ENCODE results near the gene CLEC3B. TPM values are rescaled to one million over a fixed set of nuclear protein-coding genes. Genes with fewer than 3 reads are reported as not detected.

The CLEC3B gene
- total and polyA plus RNA-seq, 12 donors = 34.8 to 355 (median 59.4) TPM

- intact Hi-C loops (cut with DNase I) = no loop called here
- Histone ChIP-seq H3K27ac (no peak overlapping the region), H3K36me3 (peaks cover 0 to 4% (median 0%) of the 10 kb centered on the region in 9 donors), H3K4me3 (no peak overlapping the region), H3K9me3 (peaks cover 0 to 6% (median 0%) of the 10 kb centered on the region in 11 donors), H3K27me3 (no peaks in the 10 kb centered on the region), H3K4me1 (peaks cover 0 to 7% (median 0%) of the 10 kb centered on the region in 9 donors)
- DNase-seq (no peak), ATAC-seq (no peak)
- WGBS, 2 donors = 85 to 87% methylated on average over 6 of the region's 6 CpGs
- no peak for TF ChIP-seq CTCF (IDR thresholded peaks at IDR 0.05)
Measured at GRCh38 chr3:45083023-45083422, 56.9 kb downstream of the CLEC3B start.

- no peak for ATAC-seq
- intact Hi-C loops (cut with DNase I) = no loop called here
- peaks cover 0 to 7% (median 0%) of the 10 kb centered on the region in 9 donors for H3K4me1 ChIP-seq
- no peak for TF ChIP-seq CTCF (IDR thresholded peaks at IDR 0.05)
- H3K4me3 ChIP-seq = no peak overlapping the region
- peaks cover 0 to 6% (median 0%) of the 10 kb centered on the region in 11 donors for H3K9me3 ChIP-seq
- no peak overlapping the region for H3K27ac ChIP-seq
- H3K27me3 ChIP-seq = no peaks in the 10 kb centered on the region
- peaks cover 0 to 4% (median 0%) of the 10 kb centered on the region in 9 donors for H3K36me3 ChIP-seq
- WGBS, 2 donors = 37 to 64% methylated on average over 1 of the region's 1 CpG
- DNase-seq = no peak
Measured at GRCh38 chr3:45084361-45084760, 58.3 kb downstream of the CLEC3B start.

DNA sequence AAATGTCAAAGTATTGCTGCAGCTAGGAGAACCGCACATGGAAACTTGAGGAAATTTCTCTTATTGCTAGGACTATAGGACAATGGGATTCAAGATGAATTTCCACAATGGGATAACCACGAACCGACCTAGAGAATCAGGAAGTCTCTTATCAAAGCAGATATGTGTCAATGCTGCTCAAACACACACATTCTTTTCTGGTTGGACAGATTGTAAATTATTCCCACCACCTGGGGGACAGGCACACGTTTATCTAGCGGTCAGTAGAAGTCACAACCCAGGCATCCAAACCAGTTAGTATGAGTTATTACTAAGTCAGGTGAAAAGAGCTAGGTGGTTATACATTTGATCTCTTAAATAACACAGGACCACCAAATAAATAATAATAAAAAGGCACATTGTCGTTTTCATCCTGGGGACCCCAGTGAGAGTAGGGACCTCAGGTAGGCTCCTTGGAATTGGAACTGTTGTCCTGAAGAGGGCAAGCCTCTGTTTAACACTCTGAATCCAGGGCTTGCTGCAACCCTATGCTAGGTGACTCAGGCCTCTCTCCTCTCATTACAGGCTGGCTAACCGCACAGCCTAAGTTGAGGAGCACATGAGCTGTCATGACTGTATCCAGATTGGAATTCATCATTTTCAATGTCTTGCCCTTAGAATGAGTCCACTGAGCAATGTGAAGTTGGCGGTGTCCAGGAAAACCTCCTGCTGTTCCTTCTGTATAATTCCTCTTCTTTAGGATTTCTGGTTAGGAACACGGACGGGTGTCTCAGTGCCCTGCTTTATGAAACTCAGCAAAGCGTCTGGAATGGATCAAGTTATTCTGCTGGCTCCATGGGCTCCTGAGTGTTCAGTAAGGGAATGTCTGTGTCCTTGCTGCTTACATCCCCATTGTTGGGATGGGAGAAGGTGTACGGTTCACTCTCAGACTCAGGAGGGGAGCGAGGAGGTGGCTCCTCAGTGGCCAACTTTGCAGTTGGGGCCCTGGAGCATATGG, 59.0 kb downstream of the CLEC3B start:
- Histone ChIP-seq H3K9me3 (peaks cover 0 to 6% (median 0%) of the 10 kb centered on the region in 11 donors), H3K4me3 (no peak overlapping the region), H3K4me1 (peaks cover 0 to 7% (median 0%) of the 10 kb centered on the region in 9 donors), H3K36me3 (peaks cover 0 to 4% (median 0%) of the 10 kb centered on the region in 9 donors), H3K27ac (no peak overlapping the region), H3K27me3 (no peaks in the 10 kb centered on the region)
- no peak for TF ChIP-seq CTCF (IDR thresholded peaks at IDR 0.05)
- WGBS, 2 donors = 76 to 83% methylated on average over 13 of the region's 13 CpGs
- intact Hi-C loops (cut with DNase I) = no loop called here
- ATAC-seq (no peak), DNase-seq (no peak)

Other genes with a start within 250 kb of the CLEC3B start
- gene TMEM42, start 164.4 kb upstream of the CLEC3B start, total RNA-seq = 10 to 100 TPM in 6 of 10 donors, 1 to 10 TPM in 4; 8.4 to 13.1 (median 11.2) TPM
- 10 to 100 TPM; 11.6 to 18.7 TPM for gene TMEM42, start 164.4 kb upstream of the CLEC3B start, polyA plus RNA-seq
- not detected for gene TGM4, start 151.7 kb upstream of the CLEC3B start, total RNA-seq
- gene TGM4, start 151.7 kb upstream of the CLEC3B start, polyA plus RNA-seq = not detected
- 10 to 100 TPM; 35.0 to 52.2 (median 43.1) TPM for gene ZDHHC3, start 50.1 kb upstream of the CLEC3B start, total RNA-seq
- 10 to 100 TPM; 19.0 to 30.7 TPM for gene ZDHHC3, start 50.1 kb upstream of the CLEC3B start, polyA plus RNA-seq
- gene EXOSC7, start 50.1 kb upstream of the CLEC3B start, total RNA-seq = 10 to 100 TPM; 24.2 to 35.4 (median 31.5) TPM
- gene EXOSC7, start 50.1 kb upstream of the CLEC3B start, polyA plus RNA-seq = 10 to 100 TPM; 32.8 to 39.9 TPM
- 1 to 10 TPM in 1 of 10 donors, under 1 TPM in 9; 0.15 to 2.8 (median 0.23) TPM for gene CDCP1, start 120.1 kb downstream of the CLEC3B start, total RNA-seq
- under 1 TPM; 0.37 to 0.52 TPM for gene CDCP1, start 120.1 kb downstream of the CLEC3B start, polyA plus RNA-seq
- gene TMEM158, start 200.0 kb downstream of the CLEC3B start, total RNA-seq = 1 to 10 TPM in 1 of 10 donors, under 1 TPM in 9; 0.32 to 1.0 (median 0.59) TPM
- gene TMEM158, start 200.0 kb downstream of the CLEC3B start, polyA plus RNA-seq = under 1 TPM; 0.37 to 0.41 TPM

All from heart right ventricle (tissue), 16 donors.